HG03460 (cell line): Measurements from ENCODE around the gene HS3ST6.
"Not testable (repeated sequence)": the region's sequence is repeated elsewhere in the genome, so short reads cannot be mapped to it uniquely, and the experiment has no call there.

Experiments
- ATAC-seq: cut with Tn5 transposase; IDR thresholded peaks from one replicate; pipeline ENCODE4 v1.9.1; 2021; ENCODE audit not compliant: unreplicated experiment

The HS3ST6 gene

GRCh38 chr16:1908184-1908583 is 10.0 kb downstream of the HS3ST6 start:
- no peak for ATAC-seq

DNA sequence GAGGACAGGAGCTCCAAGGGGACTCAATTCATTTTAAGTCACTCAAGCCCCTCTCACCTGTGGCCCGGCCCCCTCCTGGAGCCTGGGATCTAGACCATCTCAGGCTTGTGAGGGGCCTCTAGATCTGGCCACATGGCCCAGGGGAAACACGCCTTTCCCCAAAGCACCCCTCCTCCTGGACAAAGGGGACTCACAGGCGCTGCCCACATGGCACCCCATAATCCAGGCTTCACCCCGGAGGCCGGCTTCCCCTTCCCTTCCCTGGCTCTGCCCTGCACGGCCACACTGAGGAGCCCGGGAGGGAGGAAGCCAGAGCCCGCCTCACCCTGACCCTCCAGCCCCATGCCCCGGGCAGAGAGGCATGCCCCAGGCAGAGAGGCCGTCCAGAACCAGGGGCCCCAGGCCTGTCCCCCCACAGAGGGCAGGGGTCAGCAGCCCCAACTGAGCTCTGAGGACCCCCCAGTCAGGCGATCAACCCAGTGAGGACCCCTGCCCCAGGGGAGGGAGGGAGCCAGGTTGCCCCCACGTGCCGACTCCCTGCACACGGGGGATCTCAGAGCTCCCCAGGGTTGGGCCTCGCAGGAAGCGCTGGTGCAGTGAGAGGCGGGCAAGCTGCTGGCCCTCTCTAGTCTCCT is 10.9 kb downstream of the HS3ST6 start:
- no peak for ATAC-seq

GRCh38 chr16:1906846-1907165 is 11.4 kb downstream of the HS3ST6 start:
- no peak for ATAC-seq

DNA sequence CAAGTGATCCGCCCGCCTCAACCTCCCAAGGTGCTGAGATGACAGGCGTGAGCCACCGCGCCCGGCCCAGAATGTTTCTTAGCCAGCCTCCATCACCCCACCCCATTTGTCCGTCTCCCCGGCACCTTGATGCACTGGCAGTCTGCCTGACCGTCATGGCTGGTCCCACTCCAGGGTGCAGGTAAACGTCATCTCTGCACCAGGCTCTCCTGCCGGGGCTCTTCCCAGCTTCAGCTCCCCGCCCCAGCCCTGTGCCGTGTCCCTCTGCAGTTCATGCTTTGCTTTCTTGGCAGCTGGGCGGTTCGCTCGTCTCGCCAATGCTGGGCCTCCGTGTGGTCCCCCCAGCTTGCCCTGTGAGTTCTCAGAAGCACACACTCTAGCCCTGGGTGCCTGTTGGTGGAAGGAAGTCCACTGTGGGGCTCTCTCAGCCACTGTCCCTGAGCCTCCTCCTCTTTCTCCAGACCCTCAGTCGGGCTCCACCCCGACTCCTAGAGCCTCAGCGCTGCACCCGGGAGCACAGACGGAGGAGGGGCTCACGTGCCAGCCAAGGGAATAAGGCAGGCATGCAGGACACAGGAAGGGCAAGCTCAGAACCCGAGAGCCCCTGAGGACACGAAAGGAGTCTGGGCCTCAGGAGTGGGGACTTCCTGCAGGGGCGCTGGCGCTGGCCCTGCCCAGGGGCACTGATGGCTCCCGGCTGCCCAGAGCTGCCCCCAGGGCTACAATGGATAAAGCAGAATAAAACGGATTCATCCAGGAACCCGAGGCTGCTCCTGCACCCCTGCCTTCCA is 12.0 kb downstream of the HS3ST6 start:
- ATAC-seq: no peak

DNA sequence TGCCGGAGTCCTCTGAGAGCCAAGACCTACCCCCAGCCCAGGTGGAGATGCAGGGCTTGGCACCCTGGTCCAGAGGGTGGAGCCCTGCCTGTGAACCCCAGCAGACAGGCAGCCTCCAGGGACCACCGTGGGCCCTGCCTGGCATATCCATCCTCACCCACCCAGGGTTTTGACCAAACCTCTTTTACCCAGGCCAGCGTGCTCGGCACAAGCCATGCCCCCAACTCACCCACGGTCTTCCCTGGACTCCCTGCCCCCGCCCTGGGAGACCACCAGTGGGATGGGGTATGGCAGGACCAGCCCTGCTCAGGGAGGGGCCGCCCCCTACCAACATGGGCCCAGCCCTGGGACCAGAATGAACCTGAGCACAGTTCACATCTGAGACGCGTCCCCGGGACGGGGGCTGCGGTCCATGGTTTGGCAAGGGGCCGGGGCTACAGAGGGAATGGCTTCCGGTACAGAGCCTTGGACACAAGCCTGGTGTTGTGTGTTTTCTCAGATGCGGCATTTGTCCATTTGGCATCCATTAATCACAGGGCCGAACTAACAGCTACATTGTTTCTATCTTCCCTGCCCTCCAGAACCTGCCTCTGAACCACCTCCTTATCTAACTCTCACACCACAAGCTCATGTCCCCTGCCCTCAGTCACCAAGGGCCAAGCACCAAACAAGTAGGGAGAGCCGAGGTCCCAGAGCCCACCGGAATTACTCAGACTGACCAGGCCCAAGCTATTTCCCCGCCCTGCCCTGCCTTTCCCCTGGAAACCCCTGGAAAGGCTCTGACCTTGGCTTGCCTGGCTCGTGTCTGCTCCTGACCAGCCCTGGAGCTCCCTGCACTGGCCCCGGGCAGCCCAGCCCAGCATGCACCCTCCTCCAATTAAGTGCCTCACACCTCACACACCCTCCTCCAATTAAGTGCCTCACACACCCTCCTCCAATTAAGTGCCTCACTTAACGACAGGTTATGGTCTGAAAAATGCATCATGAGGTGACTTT is 14.1 kb downstream of the HS3ST6 start:
- ATAC-seq: no peak

GRCh38 chr16:1903220-1903574 is 15.0 kb downstream of the HS3ST6 start:
- no peak for ATAC-seq

GRCh38 chr16:1902547-1903219 is 15.5 kb downstream of the HS3ST6 start:
- no peak for ATAC-seq

DNA sequence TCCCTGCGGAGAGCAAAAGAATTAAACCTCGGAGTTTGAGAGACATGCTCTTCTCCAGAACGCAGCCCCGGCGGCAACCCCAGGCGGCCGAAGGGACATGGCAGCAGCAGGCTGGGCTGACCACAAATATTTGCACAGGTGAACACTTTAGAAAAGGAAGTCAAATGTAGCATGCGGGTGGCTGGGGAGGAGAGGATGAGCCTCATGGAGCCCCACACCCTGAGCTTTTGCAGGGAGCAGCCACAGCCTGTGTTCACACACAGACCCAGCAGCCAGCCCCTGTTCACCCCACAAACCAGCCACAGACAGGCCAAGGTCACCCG is 17.8 kb downstream of the HS3ST6 start:
- ATAC-seq: no peak

GRCh38 chr16:1899641-1900451 is 18.4 kb downstream of the HS3ST6 start:
- ATAC-seq: no peak

DNA sequence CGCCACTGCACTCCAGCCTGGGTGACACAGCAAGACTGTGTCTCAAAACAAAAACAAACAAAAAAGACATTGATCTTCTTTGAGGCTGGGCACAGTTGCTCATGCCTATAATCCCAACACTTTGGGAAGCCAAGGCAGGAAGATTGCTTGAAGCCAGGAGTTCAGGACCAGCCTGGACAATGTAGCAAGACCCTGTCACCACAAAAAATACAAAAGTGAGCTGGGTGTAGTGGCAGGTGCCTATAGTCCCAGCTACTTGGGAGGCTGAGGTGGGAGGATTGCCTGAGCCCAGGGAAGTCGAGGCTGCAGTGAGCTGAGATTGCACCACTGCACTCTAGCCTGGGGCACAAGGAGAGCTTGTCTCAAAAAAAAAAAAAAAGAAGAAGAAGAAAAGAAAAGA is 20.5 kb downstream of the HS3ST6 start:
- not testable (repeated sequence) for ATAC-seq

- ATAC-seq: no peak
Observed at GRCh38 chr16:1895949-1896675, 22.1 kb downstream of the HS3ST6 start.

DNA sequence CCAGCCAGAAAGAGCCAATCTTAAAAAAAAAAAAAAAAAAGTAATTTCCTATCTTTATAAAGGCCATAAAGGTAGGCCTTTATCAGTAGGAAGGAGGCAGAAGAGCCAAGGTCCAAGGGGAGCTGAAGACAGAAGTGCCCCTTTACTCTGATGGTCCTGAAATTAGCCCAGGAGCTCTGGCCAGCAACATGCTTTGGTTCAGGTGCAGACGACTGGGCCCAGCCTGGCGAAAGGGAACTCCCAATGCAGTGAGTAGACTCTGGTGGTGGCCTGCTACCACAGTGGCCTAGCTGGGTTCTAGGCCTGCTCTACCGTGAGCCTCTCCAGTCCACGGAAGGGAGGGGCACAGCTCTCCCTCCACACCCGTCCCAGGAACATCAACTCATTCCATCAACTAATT is 23.1 kb downstream of the HS3ST6 start:
- ATAC-seq: no peak

GRCh38 chr16:1890708-1891050 is 27.5 kb downstream of the HS3ST6 start:
- no peak for ATAC-seq

GRCh38 chr16:1890024-1890707 is 28.0 kb downstream of the HS3ST6 start:
- ATAC-seq: no peak

- no peak for ATAC-seq
Observed at GRCh38 chr16:1887711-1888354, 30.4 kb downstream of the HS3ST6 start.

DNA sequence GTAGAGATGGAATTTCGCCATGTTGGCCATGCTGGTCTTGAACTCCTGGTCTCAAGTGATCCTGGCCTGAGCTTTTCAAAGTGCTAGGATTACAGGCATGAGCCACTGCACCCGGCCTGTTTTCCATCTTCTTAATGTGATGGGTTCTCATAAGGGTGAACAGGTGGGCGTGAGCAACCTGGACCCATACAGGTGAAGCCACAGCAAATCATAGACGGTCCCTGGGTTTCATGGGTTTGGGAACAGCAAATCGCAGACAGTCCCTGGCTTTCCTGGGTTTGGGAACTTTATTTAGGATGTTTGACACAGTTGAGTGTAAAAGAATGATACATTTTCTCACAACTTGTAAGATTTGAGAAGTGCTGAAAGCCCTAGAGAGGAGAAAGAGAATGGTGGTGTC is 33.3 kb downstream of the HS3ST6 start:
- ATAC-seq: no peak

GRCh38 chr16:1884155-1884760 is 34.0 kb downstream of the HS3ST6 start:
- no peak for ATAC-seq

GRCh38 chr16:1881172-1881571 is 37.0 kb downstream of the HS3ST6 start:
- ATAC-seq: not testable (repeated sequence)
